Hematopoietic multipotent progenitor cell treated with erythropoietin and hydrocortisone succinate and interleukin-3 and kit ligand, for 4 days (in vitro differentiated cells): ENCODE measurements around the gene REEP2.
A peak's percentile ranks its signal among the peaks of the same experiment; 100 is the strongest.

Source experiments
- DNase-seq: peaks from one replicate; pipeline ENCODE4 v3.0.0-alpha.2; 2015

Gene REEP2

GRCh38 chr5:138448481-138449398 is 9.9 kb downstream of the REEP2 start:
- DNase-seq = no peak

GRCh38 chr5:138449501-138450239 is 10.8 kb downstream of the REEP2 start:
- peak; percentile 91 for DNase-seq

GRCh38 chr5:138450971-138451370 is 12.1 kb downstream of the REEP2 start:
- DNase-seq = no peak

GRCh38 chr5:138452720-138453119 is 13.9 kb downstream of the REEP2 start:
- DNase-seq = no peak

- no peak for DNase-seq
Measured at GRCh38 chr5:138453590-138453989, 14.7 kb downstream of the REEP2 start.

- DNase-seq = no peak
Measured at GRCh38 chr5:138454121-138454520, 15.3 kb downstream of the REEP2 start.

- no peak for DNase-seq
Measured at GRCh38 chr5:138455232-138455930, 16.5 kb downstream of the REEP2 start.

GRCh38 chr5:138457531-138458275 is 18.8 kb downstream of the REEP2 start:
- peak; percentile 28 for DNase-seq

GRCh38 chr5:138458384-138458783 is 19.5 kb downstream of the REEP2 start:
- DNase-seq = peak; percentile 44

GRCh38 chr5:138458856-138459255 is 20.0 kb downstream of the REEP2 start:
- no peak for DNase-seq

- peak; percentile 62 for DNase-seq
Measured at GRCh38 chr5:138459311-138459933, 20.6 kb downstream of the REEP2 start.

GRCh38 chr5:138460032-138460693 is 21.3 kb downstream of the REEP2 start:
- DNase-seq = no peak

GRCh38 chr5:138461343-138462125 is 22.7 kb downstream of the REEP2 start:
- no peak for DNase-seq

- peak; percentile 44 for DNase-seq
Measured at GRCh38 chr5:138463419-138464007, 24.7 kb downstream of the REEP2 start.

- peak; percentile 98 for DNase-seq
Measured at GRCh38 chr5:138464008-138464387, 25.1 kb downstream of the REEP2 start.

- peak; percentile 100 for DNase-seq
Measured at GRCh38 chr5:138464388-138465260, 25.8 kb downstream of the REEP2 start.

GRCh38 chr5:138465261-138466124 is 26.6 kb downstream of the REEP2 start, which contains the start of gene EGR1:
Gene EGR1 (plus strand): TSS chr5:138465479. CDS start chr5:138465762, 283 bp downstream.
- DNase-seq = peak; percentile 97
